GM21390 (cell line): ENCODE data around the gene PRSS21.

Experiments used
- ATAC-seq: cut with Tn5 transposase; IDR thresholded peaks from one replicate; pipeline ENCODE4 v1.9.1; 2021; ENCODE audit not compliant: unreplicated experiment

The PRSS21 gene

DNA sequence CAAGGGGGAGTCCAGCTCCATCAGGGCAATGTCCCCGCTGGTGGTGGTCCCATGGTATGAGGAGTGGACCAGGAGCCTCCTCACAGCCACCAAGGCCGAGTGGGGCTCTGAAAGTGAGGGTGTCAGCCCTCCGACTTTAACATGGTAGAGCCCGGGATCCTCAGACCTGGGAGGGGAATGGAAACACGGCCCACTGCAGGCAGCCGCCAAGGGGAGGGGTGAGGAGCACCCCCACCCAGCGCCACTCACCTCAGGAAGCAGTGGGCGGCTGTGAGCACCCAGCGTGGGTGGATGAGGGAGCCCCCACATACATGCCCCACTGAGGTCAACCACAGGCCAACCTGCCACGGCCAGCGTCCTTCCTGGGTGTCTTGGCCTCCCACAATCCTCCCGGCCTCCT is 23.9 kb downstream of the PRSS21 start:
- no peak for ATAC-seq

GRCh38 chr16:2841606-2842339 is 24.7 kb downstream of the PRSS21 start:
- no peak for ATAC-seq

- no peak for ATAC-seq
These were observed 25.4 kb downstream of the PRSS21 start for GRCh38 chr16:2842340-2843000.

GRCh38 chr16:2843526-2843925 is 26.5 kb downstream of the PRSS21 start:
- ATAC-seq: no peak

DNA sequence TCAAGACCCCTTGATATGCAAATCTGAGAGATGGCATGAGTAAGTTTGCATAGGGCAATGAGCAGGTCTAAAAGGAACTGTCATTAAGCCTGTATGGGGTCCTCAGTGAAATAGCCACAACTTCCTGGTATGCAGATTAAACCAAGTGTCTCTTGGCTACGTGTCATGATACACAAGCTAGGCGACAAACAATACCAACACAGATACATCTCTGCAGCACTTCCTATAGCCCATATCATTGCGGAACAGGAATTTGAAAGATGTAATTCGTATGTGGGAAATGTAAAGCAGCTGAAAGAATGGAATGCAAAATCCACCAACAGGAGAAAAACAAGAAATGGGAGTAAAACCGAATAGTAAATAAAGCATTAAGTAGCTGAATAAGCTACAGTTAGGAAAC is 28.1 kb downstream of the PRSS21 start:
- ATAC-seq: no peak

DNA sequence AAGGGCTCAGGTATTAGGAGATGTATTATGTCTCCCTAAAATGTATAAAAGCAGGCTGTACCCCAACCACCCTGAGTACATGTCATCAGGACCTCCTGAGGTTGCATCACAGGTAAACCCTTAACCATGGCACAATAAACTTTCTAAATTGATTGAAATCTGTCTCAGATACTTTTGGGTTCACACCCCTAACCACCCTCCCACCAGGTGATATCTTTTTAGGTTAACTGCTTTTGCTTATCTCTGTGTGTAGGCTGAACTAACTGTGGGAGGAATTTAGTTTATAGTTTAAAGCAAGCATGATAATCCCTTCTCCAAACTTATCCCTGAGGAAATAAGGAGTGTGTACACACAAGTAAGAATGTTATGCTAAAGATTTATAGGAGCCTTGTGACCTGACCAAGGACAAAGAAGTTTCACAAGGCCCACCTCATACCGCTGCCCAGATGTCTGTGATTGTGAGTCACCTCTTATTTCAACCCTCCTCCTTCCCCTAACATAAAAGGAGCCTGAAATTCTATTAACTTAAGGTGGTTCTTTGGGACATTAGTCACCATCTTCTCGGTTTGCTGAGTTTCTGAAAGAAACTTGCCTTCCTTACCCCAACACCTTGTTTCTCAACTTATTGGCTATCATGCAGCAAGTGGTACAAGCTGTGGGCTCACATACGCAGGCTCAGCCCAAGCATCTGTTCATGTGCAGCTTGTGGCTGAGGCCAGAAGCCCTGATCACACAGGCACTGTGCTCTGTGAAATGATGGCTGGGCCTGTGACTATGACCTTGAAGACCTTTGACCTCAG is 29.7 kb downstream of the PRSS21 start:
- ATAC-seq: no peak

- ATAC-seq: no peak
These were observed 32.1 kb downstream of the PRSS21 start for GRCh38 chr16:2848933-2849725.

DNA sequence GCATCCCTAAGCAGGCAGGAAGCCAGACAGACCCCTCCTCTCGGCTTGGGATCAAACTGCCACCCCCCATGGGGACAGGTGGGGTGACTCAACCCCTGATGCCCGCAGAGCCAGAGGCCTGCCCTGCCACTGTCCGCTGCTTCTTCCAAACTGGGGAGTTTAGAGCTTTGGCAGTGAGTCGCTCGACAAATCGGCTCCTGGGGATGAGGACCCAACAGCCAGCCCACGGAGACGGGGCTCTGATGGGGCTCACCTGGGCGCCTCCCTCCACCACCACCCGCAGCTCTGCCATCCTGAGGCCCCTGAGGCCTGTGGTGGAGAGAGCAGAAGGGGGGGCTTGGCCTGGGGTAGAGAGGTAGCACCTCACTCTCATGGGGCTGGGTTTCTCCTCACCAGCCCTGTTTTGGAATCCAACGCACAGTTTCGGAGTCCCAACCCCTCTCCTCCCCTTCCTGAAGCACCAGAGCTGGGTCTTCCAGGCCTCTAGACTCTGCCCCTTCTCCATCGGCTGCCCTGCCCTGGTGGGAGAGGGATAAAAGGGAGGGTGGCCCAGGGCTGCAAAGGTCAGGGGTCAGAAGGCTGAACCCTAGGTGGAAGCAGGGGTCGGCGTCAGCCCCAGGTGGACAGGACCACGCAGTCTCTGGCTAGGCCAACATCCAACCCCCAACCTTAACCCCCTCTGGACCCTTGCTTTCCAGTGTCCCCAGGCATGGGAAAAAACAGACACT is 35.1 kb downstream of the PRSS21 start:
- ATAC-seq: no peak

GRCh38 chr16:2852731-2853507 is 35.9 kb downstream of the PRSS21 start:
- ATAC-seq: no peak

- ATAC-seq: no peak
These were observed 36.6 kb downstream of the PRSS21 start for GRCh38 chr16:2853531-2854073.

- no peak for ATAC-seq
These were observed 37.8 kb downstream of the PRSS21 start for GRCh38 chr16:2854700-2855309.

GRCh38 chr16:2855536-2855935 is 38.5 kb downstream of the PRSS21 start:
- no peak for ATAC-seq

DNA sequence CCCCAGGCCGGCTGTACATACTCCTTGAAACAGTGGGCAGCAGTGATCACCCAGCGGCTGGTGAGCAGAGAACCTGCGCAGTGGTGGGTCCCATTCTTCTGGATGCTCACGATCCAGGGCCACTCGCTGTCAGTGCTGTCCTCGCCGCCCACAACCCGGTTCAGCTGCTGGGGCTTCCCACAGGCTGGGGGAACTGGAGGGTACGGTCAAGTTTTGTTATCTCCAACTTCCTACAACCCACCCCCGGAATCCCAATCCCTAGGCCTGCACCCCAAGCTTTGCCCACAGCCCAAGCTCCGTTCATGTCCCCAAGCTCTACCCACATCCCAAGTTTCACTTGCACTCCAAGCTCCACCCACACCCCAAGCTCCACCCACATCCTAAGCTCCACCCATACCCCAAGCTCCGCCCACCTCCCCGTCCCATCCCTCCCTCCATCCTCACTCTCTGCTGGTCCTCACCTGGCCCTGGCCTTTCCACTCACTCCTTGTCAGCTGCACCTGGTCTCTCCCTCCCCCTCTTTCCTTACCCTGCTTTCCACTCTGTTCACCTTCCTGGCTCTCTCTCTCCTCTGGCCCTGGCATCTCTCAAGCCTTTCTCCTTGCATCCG is 39.1 kb downstream of the PRSS21 start:
- ATAC-seq: no peak

DNA sequence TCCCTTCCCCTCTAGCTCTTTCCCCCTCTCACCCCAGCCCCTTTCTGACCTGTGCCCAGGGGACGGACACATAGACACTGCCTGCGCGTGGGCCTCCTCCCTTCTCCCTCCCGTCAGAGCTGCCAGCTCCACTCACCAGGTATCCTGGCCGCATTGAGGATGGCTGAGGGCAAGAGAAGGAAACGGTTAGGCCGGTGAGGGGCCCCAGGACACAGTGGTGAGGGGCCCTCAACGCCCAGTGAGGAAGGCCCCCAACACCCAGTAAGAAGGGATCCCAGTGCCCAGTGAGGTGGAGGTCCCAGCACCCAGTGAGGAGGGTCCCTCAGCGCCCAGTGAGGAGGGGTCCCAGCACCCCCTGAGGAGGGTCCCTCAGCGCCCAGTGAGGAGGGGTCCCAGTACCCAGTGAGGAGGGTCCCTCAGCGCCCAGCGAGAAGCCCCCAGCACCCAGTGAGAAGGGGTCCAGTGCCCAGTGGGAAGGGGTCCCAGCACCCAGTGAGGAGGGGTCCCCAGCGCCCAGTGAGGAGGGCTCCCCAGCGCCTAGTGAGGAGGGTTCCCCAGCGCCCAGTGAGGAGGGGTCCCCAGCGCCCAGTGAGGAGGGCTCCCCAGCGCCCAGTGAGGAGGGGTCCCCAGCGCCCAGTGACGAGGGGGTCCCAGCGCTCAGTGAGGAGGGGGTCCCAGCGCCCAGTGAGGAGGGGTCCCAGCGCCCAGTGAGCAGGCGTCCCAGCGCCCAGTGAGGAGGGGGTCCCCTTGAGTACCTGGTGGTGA is 39.8 kb downstream of the PRSS21 start:
- ATAC-seq: no peak

GRCh38 chr16:2857451-2858244 is 40.6 kb downstream of the PRSS21 start, which contains the start of gene PRSS22:
TSS of gene PRSS22 (minus strand) at chr16:2858170. CDS start at chr16:2858104, 66 bp downstream.
- ATAC-seq: no peak

DNA sequence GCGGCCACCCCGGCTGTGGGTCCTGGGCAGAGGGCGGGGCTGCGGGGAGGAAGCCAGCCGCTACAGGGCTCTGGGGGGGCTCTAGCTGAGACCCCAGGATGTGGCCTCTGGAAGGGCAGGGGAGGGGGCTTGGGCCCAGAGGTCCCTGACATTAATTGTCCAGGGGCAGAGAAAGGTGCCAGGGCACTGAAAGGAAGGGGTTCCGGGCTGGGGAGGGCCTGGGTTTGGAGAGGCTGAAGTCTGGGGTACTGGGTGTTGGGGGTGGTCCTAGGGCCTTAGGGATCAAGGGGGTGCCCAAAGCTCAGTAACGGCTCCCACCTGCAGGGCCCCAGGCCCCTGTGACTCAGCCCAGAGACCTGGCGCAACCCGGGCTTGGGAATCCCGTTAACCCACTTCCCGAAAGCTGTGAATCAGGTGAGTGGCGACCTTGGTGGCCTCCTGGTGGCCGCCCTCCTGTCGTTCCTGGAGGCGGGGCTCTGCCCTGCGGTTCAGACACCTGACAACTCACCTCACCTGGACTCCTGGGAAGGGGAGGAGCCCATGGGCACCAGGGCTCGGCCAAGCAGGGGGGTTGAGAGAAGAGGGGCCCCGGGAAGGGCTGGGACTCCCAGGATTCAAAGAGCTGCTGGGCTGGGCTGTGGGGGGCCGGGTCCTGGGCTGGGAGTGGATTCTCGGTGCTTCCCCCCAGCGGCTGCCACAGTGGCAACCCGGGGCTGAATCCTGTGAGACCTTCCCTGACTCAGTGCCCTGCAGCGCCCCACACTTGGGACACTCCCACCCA is 41.4 kb downstream of the PRSS21 start:
- ATAC-seq: no peak
